ENCODE measurements around the gene THRA.

The THRA gene

DNA sequence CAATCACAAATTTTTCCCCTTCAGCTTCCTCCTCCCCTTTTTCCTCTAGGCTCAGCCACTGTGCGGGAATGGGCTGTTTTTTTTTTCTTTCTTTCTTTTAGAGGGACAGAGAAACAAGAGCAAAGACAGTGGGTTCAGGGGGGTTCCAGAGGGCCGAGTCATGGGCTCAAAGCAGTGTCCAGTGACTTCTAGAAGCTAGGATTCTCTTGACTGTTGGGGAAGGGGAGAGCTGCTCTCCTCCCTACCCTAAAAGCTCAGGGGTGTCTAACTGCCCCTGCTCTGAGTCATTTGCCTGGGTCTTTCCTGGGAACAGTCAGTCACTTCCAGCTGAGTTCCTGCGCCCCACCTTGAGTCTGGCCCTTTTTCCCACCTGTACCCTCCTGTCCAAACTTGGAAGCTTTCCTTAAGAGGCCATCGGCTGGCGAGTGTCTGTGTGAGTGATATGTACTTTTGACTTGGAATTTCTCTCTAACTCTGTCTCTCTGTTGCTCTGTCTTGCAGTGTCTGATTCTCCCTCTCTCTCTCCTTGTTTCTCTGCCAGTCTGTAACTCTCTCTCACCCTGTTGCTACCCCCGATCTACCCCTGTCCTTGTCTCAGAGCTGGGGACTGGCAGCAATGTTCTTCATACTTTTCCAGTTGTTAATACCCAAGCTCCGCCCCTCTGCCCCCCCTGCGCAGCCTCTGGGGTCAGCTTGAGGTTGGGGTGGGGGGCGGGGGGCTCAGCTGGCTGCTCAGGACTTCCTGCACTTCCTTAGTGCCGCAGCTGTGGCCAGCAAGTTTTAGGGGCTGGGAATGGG lies 2.4 kb downstream of the THRA start:
- DNase-seq (ENCODE audit: low read depth), result no peak

DNA sequence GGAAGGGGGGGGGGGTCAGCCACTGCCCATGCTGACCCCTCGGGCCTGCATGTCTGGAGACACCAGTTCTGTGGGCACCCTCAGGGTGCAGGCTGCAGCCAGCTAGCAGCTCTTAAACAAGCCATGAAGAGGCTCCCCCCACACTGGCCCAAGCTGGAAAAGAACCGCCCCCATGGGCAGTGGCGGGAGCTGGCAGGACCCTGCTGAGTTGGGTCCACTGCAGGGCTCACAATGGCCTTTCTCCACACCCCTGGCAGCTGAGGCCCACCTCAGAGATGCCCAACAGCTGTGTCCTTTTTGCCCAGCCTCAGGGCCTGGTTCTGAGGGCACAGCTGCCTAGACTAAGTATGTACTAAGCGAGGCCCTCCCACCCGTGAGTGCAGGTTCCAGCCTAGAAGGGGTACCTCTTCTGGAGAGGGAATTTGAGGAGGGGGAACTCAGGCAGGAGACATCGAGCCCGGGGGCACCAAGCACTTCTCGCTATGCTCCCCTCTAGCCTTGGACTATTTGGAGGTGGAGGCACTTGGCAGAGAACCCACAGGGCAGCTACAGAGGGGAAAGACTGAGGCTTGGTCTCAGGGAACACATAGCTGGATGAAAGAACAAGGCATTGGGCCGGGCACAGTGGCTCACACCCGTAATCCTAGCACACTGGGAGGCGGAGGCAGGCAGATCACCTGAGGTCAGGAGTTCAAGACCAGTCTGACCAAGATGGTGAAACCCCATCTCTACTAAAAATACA lies 3.2 kb downstream of the THRA start:
- DNase-seq (ENCODE audit: low read depth), result no peak

DNA sequence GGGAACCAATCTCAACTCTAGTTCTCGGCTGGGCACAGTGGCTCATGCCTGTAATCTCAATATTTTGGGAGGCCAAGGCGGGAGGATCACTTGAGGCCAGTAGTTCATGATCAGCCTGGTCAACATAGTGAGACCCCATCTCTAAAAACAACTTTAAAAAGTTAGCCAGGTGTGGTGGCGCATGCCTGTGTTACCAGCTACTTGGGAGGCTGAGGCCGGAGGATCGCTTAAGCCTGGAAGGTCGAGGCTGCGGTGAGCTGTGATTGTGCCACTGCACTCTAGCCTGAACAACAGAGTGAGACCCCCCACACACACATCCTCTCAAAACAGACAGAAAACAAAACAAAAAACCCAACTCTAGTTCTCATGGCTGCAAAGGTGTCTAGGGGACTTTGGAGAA lies 4.9 kb downstream of the THRA start:
- DNase-seq (ENCODE audit: low read depth), result no peak

DNA sequence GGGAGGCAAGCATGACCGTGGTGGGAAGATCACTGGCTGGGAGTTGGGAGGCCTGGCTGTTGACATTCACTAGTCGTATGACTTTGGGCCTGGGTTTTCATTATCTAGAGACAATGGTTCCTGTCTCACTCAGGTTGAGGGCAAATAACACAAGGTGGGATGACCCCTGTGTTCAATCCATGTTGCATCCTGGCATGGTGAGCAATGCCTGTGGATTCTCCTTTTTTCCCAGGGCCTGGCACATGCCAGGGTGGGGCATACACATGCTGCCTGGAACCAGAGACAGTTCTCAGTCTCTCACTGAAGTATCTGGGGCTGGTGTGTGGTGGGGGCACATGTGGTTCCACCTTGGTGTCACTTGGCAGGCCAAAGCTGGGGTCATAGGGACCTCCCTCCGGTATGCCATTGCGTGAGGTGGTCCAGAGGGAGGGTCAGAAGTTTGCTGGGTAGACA lies 5.4 kb downstream of the THRA start:
- no peak for DNase-seq (ENCODE audit: low read depth)

DNA sequence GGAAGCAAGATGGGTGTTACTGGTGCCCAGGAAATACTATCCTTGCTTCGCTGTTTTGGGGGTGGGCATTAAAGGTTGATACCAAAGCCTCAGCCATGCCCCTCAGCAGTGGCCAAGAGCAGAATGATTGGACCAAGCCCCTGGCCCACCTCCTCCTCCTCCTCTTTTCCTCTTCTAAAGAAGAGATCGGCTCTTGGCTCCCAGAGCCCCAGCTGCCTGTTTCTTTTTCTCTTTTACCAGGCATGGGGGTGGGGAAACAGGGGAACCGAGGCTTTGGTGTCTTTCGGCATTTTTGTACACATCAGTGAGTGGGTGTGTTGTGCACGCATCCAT lies 5.8 kb downstream of the THRA start:
- DNase-seq (ENCODE audit: low read depth), result no peak

DNA sequence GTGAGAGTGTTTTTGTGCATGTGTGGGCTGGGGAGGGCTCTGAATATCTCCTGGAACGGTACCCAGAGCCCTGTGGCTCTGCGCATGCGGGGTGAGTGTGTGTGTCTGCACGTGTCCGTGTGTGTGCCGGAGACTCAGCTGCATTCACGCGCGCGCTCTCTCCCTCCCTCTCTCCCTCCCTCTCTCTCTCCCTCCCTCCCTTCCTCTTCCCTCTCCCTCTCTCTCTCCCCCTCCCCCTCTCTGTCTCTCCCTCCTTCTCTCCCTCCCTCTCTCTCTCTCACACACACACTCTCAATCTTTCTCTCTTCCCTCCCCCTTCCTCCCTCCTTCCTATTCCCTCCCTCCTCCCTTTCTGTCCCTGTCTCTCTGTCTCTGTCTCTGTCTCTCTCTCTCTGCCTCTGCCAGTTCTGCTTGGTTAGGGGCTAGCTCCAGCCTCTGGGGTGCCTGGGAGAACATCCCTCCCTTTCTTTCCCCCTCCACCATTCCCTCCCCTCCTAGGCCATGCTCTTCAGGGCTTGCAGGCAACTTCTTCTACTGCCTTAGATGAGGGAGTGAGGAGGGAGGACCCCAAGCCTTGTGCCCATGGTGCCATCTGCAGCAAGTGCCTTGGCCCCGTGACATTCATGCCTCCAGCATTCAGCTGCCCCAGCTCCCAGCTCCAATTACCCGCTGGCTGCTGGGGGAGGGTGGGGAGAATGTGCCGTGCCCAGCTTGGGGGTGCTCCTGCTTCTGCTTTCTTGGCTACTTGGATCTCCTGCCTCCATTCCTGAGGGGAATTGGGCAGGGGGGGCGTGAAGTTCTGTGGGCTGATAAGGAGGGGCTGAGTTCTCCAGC lies 6.4 kb downstream of the THRA start:
- peak; percentile 68 for DNase-seq (ENCODE audit: low read depth)

DNA sequence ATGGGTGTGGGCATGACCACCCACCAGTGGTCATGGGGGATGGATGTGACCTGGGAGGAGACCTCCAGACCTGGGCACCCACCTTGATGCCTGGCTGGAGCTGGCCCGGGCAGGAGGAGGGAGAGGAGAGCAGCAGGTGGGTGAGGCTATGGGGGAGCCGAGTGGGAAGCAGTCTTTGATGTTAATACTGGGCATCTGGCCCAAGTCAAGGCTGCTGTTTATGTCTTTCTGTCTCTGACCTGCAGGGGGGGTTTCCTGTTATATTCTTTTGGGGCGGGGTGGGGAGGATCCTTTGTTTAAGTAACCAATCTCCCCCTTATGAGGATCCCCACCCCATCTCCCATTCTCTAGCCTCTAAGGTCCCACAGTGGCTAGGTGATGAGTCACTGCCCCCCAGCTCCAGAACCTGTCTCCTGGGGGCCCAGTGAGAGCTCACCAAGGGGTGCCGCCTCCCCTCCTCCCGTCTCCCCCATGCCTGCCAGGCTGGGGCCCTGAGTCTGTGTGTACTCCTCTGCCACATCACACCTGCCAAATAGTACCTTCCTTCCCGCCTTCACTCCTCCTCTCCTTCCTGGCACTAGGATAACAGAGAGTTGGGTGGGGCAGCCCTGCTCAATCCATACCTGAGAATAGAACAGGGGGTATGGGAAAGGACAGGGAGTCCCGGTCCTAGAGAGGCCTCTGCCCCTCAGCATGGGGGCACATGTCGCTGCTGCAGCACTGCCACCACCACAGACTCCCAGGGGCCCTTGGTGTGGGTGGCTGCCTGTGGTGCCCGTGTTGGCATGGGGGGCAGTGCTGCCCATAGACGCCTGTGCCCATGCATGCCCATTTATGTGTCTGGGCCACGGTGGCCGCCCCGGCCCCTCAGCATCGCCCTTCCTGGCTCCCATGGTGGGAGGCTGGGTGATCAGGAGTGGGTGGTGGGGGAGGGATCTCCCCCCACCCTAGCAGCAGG lies 7.3 kb downstream of the THRA start:
- peak; percentile 23 for DNase-seq (ENCODE audit: low read depth)

DNA sequence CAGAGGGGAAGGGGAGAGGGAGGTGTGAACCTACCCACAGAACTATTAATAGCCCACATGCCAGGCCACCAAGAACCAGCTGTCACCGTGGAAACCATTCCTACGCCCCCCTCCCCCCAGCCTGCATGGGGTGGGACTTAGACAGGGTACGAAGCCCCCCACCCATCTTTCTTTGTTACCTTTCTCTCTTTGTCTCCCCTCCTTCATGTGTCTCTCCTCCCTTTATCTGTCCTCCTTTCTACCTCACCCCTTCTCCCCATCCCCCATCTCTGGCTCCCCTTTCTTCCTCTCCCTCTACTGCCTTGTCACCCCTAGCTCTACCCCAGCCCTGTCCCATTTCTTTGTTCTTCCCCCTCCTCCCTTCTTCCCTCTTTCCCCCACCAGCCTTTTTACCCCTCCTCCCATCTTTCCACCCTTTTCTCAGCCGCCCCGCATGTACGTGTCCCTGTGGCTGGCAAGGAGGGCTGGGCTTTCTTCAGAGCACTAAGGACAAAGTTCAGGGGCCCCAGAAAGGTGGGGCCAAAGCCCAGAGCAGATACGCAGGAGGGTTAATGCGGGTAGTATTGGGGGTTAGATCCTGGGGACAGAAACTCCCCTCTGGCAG lies 8.0 kb downstream of the THRA start:
- no peak for DNase-seq (ENCODE audit: low read depth)

DNA sequence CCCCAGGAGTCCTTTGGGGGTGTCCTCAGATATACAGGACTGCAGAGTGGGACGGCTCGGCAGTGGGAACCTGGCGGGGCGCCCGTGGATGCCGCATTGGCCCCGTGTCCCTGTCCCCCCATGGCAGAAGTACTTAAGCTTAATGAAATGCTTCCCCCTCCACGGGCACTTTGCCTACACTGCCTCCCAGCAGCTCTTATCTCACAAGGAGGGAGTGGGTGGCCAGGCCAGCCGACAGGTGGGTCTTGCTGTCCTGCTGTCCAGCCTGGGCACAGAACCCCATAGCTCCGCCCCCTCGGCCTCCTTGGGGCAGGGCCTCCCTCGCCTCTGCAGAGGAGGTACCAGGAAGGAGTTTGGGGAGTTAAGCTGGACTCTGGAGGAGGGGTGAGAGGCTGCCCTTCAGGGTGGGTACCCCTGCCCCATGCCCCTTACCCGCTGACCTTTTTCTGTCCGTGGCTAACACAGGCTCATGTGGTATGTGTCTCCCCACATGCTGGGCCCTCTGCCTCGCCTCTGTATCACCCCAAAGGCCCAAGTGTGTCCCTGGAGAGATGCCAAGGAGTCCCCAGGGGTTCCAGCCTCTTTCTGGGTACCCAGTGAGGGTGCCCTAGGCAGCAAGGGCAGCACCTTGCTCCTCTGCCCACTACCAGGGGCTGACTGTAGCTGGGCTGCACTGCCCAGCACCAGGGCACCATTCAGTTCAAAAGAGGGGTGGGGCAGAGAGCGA lies 8.7 kb downstream of the THRA start:
- no peak for DNase-seq (ENCODE audit: low read depth)

DNA sequence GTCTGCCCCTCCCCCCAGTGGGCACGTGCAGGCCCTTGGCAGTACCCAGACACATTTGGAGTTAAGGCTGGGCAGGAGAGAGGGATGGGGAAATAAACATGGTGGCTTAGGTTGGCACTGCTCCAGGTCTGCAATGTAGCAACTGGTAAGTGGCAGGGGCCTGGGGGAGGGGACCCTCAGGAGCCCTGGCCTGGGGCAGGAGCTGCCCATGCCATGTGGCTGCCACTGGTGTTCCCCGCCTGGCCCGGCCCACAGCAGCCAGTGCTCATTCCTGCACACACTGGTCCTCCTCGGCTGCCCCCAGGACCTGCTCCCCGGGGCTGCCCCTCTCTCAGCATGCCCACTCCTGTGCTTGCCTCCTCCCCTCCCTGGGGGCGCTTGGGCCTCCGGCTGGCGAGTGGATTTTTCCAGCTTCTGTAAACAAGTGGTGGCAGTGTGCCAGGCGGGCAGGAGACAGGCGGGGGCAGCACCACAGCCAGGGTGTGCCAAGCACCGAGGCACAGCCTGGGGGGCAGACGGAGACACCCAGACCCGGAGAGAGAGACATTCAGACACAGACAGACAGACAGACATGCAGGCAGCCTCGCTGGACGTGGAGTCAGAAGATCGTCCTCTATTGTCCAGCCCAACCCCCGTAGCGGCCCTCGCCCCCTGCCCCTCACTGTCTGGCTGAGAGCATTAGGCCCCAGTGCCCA lies 9.4 kb downstream of the THRA start:
- no peak for DNase-seq (ENCODE audit: low read depth)

DNA sequence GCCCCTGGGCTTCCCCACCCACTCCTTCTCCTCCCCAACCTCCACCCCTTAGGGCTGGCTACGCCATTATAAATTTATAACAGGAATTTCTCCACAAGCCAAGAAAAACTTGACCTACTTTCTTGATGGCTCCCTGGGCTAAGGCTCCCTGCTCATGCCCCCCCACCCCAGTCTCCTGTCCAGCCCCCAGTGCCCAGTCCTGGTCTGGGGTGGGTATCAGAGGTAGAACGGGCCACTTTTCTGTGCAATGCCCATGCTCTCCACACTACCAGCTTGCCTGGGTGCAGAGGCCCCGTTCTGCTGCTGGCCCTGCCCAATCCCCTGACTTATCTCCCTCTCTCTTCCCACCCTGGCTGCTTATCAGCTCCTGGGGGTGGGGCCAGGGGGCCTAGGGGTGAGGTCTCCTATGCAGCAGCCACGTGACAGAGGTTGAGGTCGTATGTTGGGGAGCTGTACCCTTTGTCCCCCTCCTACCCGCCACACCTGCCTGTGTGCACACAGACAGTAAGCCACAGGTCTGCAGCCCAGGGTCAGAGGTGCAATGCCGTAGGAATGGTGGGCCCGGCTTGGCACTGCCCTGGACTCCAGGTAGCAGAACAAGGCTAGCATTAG lies 10.1 kb downstream of the THRA start:
- no peak for DNase-seq (ENCODE audit: low read depth)

DNA sequence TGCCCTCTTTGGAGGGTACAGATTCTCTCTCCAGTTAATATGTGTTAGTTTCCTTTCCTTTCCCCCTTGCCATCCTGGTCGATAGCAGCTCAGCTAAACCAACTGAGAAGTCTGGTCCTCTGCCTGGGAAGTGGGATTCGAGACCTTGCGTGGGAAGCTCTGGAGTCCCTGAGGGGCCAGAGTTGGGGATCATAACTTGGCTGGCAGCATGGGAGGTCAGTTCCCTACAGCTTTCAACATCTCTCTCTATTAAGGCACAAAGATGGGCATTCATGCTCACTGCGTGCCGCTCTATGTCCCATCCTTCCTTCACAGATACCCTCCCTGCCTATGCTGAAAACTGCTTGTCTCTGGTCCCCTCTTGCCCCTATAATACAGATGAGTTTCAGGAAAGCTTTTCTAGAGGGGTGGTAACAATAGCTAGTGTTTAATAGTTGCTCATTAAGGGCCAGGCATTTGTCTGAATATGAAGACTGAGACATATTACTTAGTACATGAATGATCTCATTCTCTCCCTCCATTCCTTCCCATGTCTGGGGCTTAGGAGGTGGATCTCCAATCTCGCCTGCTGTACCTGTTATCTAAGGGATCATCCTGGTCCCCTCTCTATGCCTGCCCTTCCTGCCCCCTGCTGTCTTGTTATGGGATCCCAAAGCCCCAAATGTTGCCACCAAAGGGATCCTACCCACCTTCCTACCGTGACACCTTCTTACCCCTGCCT lies 10.8 kb downstream of the THRA start:
- no peak for DNase-seq (ENCODE audit: low read depth)

DNA sequence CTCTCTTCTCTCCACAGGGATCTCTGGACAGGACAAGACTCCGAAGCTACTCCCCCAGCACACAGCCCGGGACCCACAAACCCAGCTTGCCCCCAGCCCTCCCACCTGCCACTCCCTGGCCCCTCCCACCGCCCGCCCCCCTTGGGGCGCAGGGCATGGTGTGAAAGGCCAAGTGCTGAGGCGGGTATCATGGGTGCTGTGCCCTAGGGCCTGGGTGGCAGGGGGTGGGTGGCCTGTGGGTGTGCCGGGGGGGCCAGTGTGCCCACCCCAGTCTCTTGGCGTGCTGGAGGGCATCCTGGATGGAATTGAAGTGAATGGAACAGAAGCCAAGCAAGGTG lies 11.4 kb downstream of the THRA start:
- no peak for DNase-seq (ENCODE audit: low read depth)

DNA sequence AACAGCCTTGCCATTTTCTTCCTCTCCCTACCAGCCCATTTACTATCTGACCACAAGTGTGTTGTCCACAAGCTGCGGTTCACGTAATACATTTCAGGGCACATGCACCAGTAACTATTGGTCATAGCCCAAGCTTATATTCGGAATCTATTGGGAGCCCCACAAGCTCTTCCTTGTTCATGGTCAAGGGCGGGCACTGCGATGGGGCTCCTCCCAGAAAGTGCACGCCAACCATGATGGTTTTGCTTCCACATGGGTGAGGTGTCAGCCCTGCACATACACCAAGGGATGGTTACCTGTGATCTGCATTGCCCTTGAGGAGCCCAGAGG lies 12.1 kb downstream of the THRA start:
- DNase-seq (ENCODE audit: low read depth), result no peak

DNA sequence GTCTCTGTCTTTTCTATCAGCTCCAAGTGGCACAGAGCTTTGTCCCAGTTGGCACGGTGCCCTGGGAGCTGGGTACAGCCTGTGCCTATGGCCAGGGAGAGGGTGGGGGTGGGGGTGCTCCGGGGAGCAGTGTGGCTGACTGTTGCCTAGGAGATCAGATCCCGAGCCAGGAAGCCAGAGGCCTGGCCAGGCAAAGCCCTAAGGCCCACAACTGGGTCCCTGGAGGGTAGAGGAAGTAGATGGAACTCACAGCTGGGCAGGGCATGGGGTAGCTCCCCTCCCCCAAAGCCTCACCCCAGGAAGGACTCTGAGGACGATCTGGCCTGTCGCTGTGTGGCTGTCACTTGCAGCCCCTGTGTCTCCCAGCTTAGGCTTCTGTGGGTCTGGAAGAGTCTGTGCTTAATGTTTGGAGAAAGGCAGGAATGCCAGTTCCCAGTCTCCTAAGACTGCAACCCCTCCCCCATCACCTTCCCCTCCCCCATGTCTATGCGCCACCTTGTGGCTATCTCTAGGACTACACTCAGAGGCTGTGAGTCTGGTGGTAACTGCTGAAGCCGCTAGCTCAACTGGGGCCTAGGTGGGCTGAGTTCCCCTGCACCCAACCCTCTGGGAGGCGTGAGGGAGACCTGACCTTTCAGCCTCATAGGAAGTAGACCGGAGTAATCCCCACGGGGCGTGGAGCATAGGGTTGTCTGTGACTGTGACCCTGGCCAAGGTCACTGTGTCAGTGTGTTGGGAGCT lies 12.6 kb downstream of the THRA start:
- DNase-seq (ENCODE audit: low read depth), result peak; percentile 56

DNA sequence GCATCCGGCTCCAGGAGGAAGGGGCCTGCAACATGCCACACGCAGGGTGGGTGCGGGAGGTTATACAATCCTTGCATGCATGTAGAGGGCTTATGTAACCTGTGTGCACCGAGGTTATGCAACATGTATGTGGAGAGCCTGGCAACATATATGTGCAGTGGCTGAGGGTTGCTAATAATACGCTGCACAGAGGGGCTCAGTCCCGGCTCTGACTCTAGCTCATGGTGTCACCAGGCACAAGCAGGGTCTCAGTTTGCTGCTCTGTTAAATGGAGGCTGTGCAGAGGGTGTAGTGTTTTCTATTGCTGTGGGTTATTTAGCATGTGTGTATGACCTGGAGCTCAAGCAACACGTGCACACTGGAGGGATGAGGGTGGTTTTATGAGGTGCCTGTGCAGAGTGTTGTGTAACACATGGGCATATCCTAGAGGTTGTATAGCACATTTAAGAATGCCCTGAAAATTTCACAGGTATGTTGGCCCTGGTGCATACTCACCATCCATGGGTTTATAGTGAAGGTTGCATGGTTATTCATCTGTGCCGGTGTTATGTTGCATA lies 13.3 kb downstream of the THRA start:
- DNase-seq (ENCODE audit: low read depth), result no peak

DNA sequence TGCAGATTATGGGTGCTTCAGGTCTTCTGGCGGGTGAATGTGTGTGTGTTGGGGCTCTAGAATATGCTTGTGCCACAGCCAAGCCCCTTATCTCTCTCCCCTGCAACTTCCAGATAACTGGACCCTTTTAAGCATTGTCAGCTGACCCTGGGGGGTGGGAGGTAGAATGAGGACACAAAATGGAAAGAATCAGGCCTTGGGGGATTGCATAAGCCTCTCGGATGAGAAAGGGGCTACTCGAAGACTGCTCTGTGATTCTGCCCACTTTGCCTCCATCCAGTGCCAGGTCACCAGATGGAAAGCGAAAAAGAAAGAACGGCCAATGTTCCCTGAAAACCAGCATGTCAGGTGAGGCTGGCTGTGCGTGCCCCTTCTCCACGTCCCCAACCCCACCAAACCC lies 13.8 kb downstream of the THRA start:
- DNase-seq (ENCODE audit: low read depth), result no peak

DNA sequence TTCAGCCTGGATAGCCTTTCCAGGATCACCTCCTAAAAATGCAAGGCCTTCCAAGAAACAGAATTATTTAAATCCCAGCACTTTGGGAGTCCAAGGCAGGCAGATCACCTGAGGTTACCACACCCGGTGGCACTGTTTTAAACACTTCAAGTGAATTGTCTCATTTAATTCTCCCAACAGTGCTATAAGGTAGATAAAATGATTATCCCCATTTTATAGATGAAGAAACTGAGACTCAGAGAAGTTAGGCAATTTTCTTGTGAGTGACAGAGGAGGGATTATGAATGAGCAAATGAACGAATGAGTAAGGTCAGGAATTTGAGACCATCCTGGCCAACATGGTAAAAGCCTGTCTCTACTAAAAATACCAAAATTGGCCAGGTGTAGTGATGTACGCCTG lies 16.8 kb downstream of the THRA start:
- no peak for DNase-seq (ENCODE audit: low read depth)

Data from activated gamma-delta T cell treated with anti-CD3 and anti-CD28 coated beads, Interleukin-2, amount 50 U/mL, for 16 hours (primary cell).